Mammary epithelial cell (primary cell): ENCODE results near the gene SPATA2.

Experiments used
- EZH2 ChIP-seq: IDR thresholded peaks from 2 replicates; pipeline ENCODE4 v1.6.1; 2012; ENCODE audit warnings: low read length, inconsistent platforms, borderline replicate concordance
- TF ChIP-seq, protein P1 (sequence below), 2 donors: IDR thresholded peaks in 1 of 2; conservative IDR thresholded peaks in 1 of 2; 2 replicates each; pipeline ENCODE4 v1.5.1; 2011 to 2012; ENCODE audit warnings: inconsistent platforms in 2 of 2, low read length in 2 of 2, mild to moderate bottlenecking in 2 of 2, control low read depth in 1 of 2, low read depth in 1 of 2; ENCODE audit not compliant: insufficient read depth in 1 of 2; ENCODE audit errors: extremely low read depth in 1 of 2

DNA sequence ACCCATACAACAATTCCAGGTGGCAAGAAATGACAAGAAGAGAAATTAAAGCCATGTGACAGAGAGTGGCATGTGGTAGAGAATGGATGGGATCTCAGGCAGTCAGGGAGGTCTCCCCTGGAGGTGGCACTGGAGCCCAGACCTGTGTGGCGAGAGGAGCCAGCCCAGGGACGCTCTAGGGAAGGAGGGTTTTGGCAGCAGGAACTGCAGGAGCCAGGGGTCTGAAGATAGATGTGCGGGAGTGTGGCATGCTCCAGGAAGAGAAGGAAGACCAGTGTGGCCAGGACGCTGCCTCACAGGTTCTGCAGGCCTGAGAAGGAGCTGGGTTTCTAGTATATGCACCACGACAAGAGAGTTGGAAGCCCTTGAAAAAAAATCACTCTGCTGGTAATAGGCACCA lies 45.1 kb downstream of the SPATA2 start:
- TF ChIP-seq, protein P1, sequence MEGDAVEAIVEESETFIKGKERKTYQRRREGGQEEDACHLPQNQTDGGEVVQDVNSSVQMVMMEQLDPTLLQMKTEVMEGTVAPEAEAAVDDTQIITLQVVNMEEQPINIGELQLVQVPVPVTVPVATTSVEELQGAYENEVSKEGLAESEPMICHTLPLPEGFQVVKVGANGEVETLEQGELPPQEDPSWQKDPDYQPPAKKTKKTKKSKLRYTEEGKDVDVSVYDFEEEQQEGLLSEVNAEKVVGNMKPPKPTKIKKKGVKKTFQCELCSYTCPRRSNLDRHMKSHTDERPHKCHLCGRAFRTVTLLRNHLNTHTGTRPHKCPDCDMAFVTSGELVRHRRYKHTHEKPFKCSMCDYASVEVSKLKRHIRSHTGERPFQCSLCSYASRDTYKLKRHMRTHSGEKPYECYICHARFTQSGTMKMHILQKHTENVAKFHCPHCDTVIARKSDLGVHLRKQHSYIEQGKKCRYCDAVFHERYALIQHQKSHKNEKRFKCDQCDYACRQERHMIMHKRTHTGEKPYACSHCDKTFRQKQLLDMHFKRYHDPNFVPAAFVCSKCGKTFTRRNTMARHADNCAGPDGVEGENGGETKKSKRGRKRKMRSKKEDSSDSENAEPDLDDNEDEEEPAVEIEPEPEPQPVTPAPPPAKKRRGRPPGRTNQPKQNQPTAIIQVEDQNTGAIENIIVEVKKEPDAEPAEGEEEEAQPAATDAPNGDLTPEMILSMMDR (conservative IDR thresholded peaks at IDR 0.05 in 1 of 2, IDR thresholded peaks at IDR 0.05 in 1 of 2; ENCODE audit: extremely low read depth in 1 of 2, insufficient read depth in 1 of 2, low read depth in 1 of 2, low read length in 2 of 2), result no peak
- TF ChIP-seq EZH2, result no peak
